Nucleus accumbens (tissue), 56 donors: ENCODE data around the gene KCP.

Experiments used
- DNase-seq, 56 donors: peaks; one replicate each; lab custom pipeline; 2025; lab: John Stamatoyannopoulos, UW

The KCP gene

GRCh38 chr7:128908750-128909624 lies 1.5 kb downstream of the KCP start:
- no peak for DNase-seq

- no peak for DNase-seq
Measured at GRCh38 chr7:128906766-128907559, 3.5 kb downstream of the KCP start.

GRCh38 chr7:128906001-128906765 lies 4.3 kb downstream of the KCP start:
- no peak for DNase-seq

GRCh38 chr7:128904381-128905197 lies 5.9 kb downstream of the KCP start:
- DNase-seq: peak in 1 of 56 donors; percentile 11

GRCh38 chr7:128903621-128904361 lies 6.7 kb downstream of the KCP start:
- no peak for DNase-seq

GRCh38 chr7:128902761-128903585 lies 7.5 kb downstream of the KCP start:
- no peak for DNase-seq

- no peak for DNase-seq
Measured at GRCh38 chr7:128900237-128900636, 10.3 kb downstream of the KCP start.

- DNase-seq: no peak
Measured at GRCh38 chr7:128899392-128899791, 11.1 kb downstream of the KCP start.

GRCh38 chr7:128895320-128895719 lies 15.2 kb downstream of the KCP start:
- no peak for DNase-seq

GRCh38 chr7:128894101-128894440 lies 16.4 kb downstream of the KCP start:
- no peak for DNase-seq

GRCh38 chr7:128893251-128894100 lies 17.0 kb downstream of the KCP start:
- no peak for DNase-seq

GRCh38 chr7:128892521-128893250 lies 17.8 kb downstream of the KCP start:
- no peak for DNase-seq

- DNase-seq: no peak
Measured at GRCh38 chr7:128891942-128892269, 18.6 kb downstream of the KCP start.

- no peak for DNase-seq
Measured at GRCh38 chr7:128891110-128891941, 19.2 kb downstream of the KCP start.

GRCh38 chr7:128890306-128891109 lies 20.0 kb downstream of the KCP start:
- DNase-seq: no peak
